ENCODE measurements around the gene SLC6A2.

Gene SLC6A2

DNA sequence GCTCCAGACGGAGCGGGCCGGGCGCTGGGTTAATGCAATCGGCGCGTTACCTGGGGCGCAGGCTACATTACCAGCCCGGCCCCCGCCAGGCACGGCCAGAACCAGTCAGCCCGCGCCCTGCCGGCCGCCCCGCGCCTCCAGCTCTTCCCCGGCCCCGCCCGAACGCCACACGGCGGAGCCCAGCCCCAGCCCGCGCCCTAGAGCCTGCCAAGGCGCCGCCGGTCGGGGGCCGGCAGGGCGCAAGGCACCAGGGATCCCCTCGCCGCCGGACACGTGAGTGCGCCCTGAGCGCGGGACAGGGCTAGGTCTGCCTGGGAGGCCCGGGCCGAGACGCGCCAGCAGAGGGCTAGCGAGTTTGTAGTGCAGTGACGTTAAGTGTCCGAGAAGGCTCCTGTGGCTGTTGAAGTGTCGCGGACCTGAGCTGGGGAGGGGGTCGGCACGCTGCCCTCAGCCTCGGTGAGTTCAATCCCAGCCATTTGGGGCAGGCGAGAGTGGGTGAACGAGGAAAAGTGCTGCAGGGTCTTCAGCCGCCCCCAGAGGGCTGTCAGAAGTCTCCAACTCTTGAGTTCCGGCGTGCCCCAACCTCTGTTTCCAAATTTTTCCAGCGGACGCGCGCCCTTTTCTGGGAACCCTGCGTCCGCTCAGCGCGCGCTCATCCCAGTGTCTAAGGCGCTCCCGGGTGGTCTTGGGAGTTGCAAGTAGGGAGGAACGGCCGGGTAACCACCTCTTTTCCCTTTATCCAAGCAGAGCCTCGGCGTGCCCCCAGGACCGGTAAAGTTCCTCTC is at the start of gene SLC6A2:
Gene SLC6A2, plus strand, starts transcription at position 92 of the 785 bp plus-strand sequence. CDS start 707 bp downstream, outside the sequence.
- TF ChIP-seq TCF12 (IDR thresholded peaks at IDR 0.05; ENCODE audit: low read depth) (no peak), YY1 (IDR thresholded peaks at IDR 0.05; ENCODE audit: low read depth) (no peak), CREB1 (IDR thresholded peaks at IDR 0.05; ENCODE audit: low read depth) (no peak), FOXM1 (IDR thresholded peaks at IDR 0.05; ENCODE audit: borderline replicate concordance, low read depth) (no peak), ZBTB7A (IDR thresholded peaks at IDR 0.05; ENCODE audit: low read depth) (no peak), NFIC (IDR thresholded peaks at IDR 0.05) (no peak), TEAD4 (IDR thresholded peaks at IDR 0.05) (no peak), TAF1 (IDR thresholded peaks at IDR 0.05; ENCODE audit: low read depth) (no peak), CEBPB (IDR thresholded peaks at IDR 0.05) (no peak), EP300 (IDR thresholded peaks at IDR 0.05; ENCODE audit: borderline replicate concordance) (no peak), RAD21 (IDR thresholded peaks at IDR 0.05; ENCODE audit: low read depth) (no peak), EGR1 (IDR thresholded peaks at IDR 0.05) (no peak)
- TF ChIP-seq, protein P1, sequence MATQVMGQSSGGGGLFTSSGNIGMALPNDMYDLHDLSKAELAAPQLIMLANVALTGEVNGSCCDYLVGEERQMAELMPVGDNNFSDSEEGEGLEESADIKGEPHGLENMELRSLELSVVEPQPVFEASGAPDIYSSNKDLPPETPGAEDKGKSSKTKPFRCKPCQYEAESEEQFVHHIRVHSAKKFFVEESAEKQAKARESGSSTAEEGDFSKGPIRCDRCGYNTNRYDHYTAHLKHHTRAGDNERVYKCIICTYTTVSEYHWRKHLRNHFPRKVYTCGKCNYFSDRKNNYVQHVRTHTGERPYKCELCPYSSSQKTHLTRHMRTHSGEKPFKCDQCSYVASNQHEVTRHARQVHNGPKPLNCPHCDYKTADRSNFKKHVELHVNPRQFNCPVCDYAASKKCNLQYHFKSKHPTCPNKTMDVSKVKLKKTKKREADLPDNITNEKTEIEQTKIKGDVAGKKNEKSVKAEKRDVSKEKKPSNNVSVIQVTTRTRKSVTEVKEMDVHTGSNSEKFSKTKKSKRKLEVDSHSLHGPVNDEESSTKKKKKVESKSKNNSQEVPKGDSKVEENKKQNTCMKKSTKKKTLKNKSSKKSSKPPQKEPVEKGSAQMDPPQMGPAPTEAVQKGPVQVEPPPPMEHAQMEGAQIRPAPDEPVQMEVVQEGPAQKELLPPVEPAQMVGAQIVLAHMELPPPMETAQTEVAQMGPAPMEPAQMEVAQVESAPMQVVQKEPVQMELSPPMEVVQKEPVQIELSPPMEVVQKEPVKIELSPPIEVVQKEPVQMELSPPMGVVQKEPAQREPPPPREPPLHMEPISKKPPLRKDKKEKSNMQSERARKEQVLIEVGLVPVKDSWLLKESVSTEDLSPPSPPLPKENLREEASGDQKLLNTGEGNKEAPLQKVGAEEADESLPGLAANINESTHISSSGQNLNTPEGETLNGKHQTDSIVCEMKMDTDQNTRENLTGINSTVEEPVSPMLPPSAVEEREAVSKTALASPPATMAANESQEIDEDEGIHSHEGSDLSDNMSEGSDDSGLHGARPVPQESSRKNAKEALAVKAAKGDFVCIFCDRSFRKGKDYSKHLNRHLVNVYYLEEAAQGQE (IDR thresholded peaks at IDR 0.05; ENCODE audit: low read depth): no peak
- TF ChIP-seq, protein P2, sequence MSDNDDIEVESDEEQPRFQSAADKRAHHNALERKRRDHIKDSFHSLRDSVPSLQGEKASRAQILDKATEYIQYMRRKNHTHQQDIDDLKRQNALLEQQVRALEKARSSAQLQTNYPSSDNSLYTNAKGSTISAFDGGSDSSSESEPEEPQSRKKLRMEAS (IDR thresholded peaks at IDR 0.05): no peak
- TF ChIP-seq, protein P3, sequence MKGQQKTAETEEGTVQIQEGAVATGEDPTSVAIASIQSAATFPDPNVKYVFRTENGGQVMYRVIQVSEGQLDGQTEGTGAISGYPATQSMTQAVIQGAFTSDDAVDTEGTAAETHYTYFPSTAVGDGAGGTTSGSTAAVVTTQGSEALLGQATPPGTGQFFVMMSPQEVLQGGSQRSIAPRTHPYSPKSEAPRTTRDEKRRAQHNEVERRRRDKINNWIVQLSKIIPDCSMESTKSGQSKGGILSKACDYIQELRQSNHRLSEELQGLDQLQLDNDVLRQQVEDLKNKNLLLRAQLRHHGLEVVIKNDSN (IDR thresholded peaks at IDR 0.05): no peak

DNA sequence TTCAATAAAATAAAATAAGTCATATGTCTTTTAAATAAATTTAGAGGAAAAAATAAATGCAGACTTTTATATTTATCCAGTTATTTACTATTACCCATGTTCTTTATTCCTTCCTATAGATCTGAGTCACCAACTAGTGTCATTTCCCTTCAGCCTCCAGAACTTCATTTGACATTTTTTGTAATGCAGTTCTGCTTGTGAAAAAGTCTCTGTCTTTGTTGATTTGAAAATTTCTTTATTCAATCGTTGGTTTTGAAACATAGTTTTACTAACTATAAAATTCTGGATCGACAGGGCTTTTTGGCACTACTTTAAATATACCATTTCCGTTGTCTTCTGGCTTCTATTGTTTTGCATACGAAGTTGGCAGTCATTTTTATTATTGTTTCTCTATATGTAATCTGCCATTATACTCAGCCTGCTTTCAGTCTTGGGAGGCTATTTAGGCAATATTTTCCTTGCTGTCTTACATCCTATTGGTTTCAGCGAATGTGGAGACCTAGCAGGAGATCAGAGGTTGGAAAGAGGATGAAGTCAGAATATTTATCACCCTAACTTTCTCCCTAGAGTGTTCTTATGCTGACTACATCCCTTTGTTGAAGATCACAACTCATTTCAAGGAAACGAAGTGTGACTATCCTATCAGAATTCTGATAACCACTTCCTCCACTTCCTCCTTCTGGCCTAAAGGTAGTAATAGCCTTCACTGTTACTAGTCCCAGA is 42.0 kb upstream of the SLC6A2 start:
- TF ChIP-seq TCF12 (IDR thresholded peaks at IDR 0.05; ENCODE audit: low read depth) (no peak), FOXM1 (IDR thresholded peaks at IDR 0.05; ENCODE audit: borderline replicate concordance, low read depth) (no peak), CREB1 (IDR thresholded peaks at IDR 0.05; ENCODE audit: low read depth) (no peak), TAF1 (IDR thresholded peaks at IDR 0.05; ENCODE audit: low read depth) (no peak), EGR1 (IDR thresholded peaks at IDR 0.05) (no peak), CEBPB (IDR thresholded peaks at IDR 0.05) (no peak), EP300 (IDR thresholded peaks at IDR 0.05; ENCODE audit: borderline replicate concordance) (no peak), YY1 (IDR thresholded peaks at IDR 0.05; ENCODE audit: low read depth) (no peak), RAD21 (IDR thresholded peaks at IDR 0.05; ENCODE audit: low read depth) (no peak), NFIC (IDR thresholded peaks at IDR 0.05) (no peak), TEAD4 (IDR thresholded peaks at IDR 0.05) (no peak)
- TF ChIP-seq, protein P2 (IDR thresholded peaks at IDR 0.05): no peak
- TF ChIP-seq, protein P3 (IDR thresholded peaks at IDR 0.05): no peak

DNA sequence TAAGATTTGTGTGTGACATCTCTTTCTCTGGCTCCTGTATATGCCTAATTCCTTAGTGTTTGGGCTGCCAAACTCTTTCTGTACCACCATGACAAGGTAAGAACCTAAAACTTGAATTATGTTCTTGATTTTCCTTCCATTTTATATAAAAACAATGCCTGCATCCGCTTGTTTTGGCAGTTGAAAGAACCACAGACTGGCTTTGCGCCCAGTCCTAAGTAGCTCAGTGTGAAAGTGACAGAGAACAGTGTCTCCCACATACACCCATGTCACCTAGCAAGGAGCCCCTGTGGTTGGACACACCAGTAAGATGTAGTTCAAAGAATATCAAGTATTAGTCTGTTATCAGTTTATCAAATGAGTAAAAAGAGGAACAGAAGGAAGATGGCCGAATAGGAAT is 40.7 kb upstream of the SLC6A2 start:
- no peak for TF ChIP-seq TEAD4 (IDR thresholded peaks at IDR 0.05)
- TF ChIP-seq ZBTB7A (IDR thresholded peaks at IDR 0.05; ENCODE audit: low read depth): no peak
- TF ChIP-seq, protein P1 (IDR thresholded peaks at IDR 0.05; ENCODE audit: low read depth): no peak
- TF ChIP-seq, protein P2 (IDR thresholded peaks at IDR 0.05): no peak
- no peak for TF ChIP-seq NFIC (IDR thresholded peaks at IDR 0.05)
- no peak for TF ChIP-seq CEBPB (IDR thresholded peaks at IDR 0.05)
- no peak for TF ChIP-seq CREB1 (IDR thresholded peaks at IDR 0.05; ENCODE audit: low read depth)
- TF ChIP-seq, protein P3 (IDR thresholded peaks at IDR 0.05): no peak
- no peak for TF ChIP-seq TAF1 (IDR thresholded peaks at IDR 0.05; ENCODE audit: low read depth)
- TF ChIP-seq FOXM1 (IDR thresholded peaks at IDR 0.05; ENCODE audit: borderline replicate concordance, low read depth): no peak
- TF ChIP-seq EGR1 (IDR thresholded peaks at IDR 0.05): no peak
- TF ChIP-seq RAD21 (IDR thresholded peaks at IDR 0.05; ENCODE audit: low read depth): no peak
- no peak for TF ChIP-seq EP300 (IDR thresholded peaks at IDR 0.05; ENCODE audit: borderline replicate concordance)
- no peak for TF ChIP-seq TCF12 (IDR thresholded peaks at IDR 0.05; ENCODE audit: low read depth)

DNA sequence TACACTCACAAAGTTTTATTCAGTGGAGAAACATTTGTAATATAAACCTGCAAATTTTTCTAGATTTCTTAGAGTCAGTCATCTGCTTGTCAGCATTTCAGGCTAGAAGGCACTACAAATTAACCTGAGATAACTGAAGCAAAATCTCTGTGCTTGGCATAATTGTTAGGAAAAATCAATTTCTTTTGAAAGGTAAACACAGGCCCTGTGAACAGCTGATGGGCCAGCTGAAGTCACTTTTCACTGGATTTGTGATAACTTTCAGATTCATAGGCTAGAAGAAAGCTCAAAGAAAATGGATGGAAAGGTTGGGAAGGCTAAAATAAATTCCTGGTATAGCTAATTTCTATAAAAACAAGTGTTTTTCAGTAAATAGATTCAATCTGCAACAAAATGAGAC is 34.0 kb upstream of the SLC6A2 start:
- TF ChIP-seq RAD21 (IDR thresholded peaks at IDR 0.05; ENCODE audit: low read depth): no peak
- no peak for TF ChIP-seq TAF1 (IDR thresholded peaks at IDR 0.05; ENCODE audit: low read depth)
- no peak for TF ChIP-seq ZBTB7A (IDR thresholded peaks at IDR 0.05; ENCODE audit: low read depth)
- no peak for TF ChIP-seq YY1 (IDR thresholded peaks at IDR 0.05; ENCODE audit: low read depth)
- no peak for TF ChIP-seq NFIC (IDR thresholded peaks at IDR 0.05)
- TF ChIP-seq TCF12 (IDR thresholded peaks at IDR 0.05; ENCODE audit: low read depth): no peak
- TF ChIP-seq EP300 (IDR thresholded peaks at IDR 0.05; ENCODE audit: borderline replicate concordance): no peak
- TF ChIP-seq, protein P3 (IDR thresholded peaks at IDR 0.05): no peak
- TF ChIP-seq EGR1 (IDR thresholded peaks at IDR 0.05): no peak
- no peak for TF ChIP-seq CEBPB (IDR thresholded peaks at IDR 0.05)
- TF ChIP-seq, protein P2 (IDR thresholded peaks at IDR 0.05): no peak
- no peak for TF ChIP-seq CREB1 (IDR thresholded peaks at IDR 0.05; ENCODE audit: low read depth)
- TF ChIP-seq, protein P1 (IDR thresholded peaks at IDR 0.05; ENCODE audit: low read depth): no peak
- TF ChIP-seq TEAD4 (IDR thresholded peaks at IDR 0.05): no peak
- no peak for TF ChIP-seq FOXM1 (IDR thresholded peaks at IDR 0.05; ENCODE audit: borderline replicate concordance, low read depth)
